Stomach (tissue), 4 donors: Measurements from ENCODE around the gene MEA1.

Experiments used
- CTCF ChIP-seq, 7 experiments: fragments of 450-650 bp in 4 of 7; fragments of 200-600 bp in 3 of 7; sonication (generic) in 3 of 7; IDR thresholded peaks; one replicate each; pipeline ENCODE4 v1.5.1; 2016 to 2019; ENCODE audit warnings: antibody characterized with exemption in 7 of 7, control low read depth in 2 of 7, mild to moderate bottlenecking in 1 of 7
- EP300 ChIP-seq: sonication (generic); formaldehyde crosslinking; IDR thresholded peaks from one replicate; pipeline ENCODE4 v1.6.1; 2017; ENCODE audit warnings: antibody characterized with exemption
- POLR2A ChIP-seq, 4 donors: fragments of 450-650 bp; IDR thresholded peaks; one replicate each; pipeline ENCODE4 v1.6.1; 2016; ENCODE audit warnings: antibody characterized with exemption in 4 of 4, control low read depth in 2 of 4, mild to moderate bottlenecking in 1 of 4, moderate library complexity in 1 of 4
- POLR2AphosphoS5 ChIP-seq, 3 donors: sonication (generic); formaldehyde crosslinking; IDR thresholded peaks; one replicate each; pipeline ENCODE4 v1.6.1; 2016; ENCODE audit warnings: antibody characterized with exemption in 3 of 3

- TF ChIP-seq CTCF (IDR thresholded peaks at IDR 0.05) (no peak), POLR2A (IDR thresholded peaks at IDR 0.05) (no peak), POLR2AphosphoS5 (IDR thresholded peaks at IDR 0.05) (no peak), EP300 (no peak)
Measured at GRCh38 chr6:43043310-43043709, 29.6 kb upstream of the MEA1 start.
